ENCODE data around the gene AMN1.

AMN1 gene

DNA sequence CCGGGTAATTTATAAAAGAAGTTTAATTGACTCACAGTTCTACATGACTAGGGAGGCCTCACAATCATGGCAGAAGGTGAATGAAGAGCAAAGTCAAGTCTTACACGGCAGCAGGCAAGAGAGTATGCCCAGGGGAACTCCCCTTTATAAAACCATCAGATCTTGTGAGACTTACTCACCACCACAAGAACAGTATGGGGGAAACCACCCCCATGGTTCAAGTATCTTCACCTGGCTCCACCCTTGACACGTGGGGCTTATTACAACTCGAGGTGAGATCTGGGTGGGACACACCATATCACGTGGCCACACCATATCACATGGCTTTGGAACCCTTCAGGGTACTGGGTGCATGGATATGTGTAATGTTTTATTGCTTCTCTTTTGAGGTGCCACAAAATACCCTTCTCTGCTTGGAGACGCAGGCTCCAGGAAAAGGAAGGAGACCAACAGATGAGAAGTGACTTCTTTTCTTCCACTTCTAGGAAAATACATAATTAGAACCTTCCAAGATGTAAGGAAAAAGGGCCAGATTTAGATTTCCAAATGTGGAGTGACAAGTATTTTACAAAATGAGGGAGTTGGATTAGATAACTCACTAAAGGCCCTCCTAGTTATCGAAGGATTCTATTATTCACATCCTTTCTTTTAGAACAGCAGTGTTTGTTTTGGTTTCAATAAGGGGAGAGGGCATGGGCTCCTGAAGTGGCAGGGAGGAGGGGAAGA is 102.4 kb downstream of the AMN1 start:
- no peak overlapping the region for H3K9ac ChIP-seq (ENCODE audit: insufficient read length)
- H3K9me3 ChIP-seq (ENCODE audit: low read depth, low read length) = no peaks in the 10 kb centered on the region
- H3K4me3 ChIP-seq = no peak overlapping the region
- no peak for TF ChIP-seq FOXP2 (optimal IDR thresholded peaks at IDR 0.05; ENCODE audit: control extremely low read depth, extremely low read length, insufficient read depth)
- TF ChIP-seq POLR2AphosphoS5 (IDR thresholded peaks at IDR 0.05; ENCODE audit: borderline replicate concordance, low read depth, low read length) = no peak
- TF ChIP-seq EZH2 (IDR thresholded peaks at IDR 0.05) = no peak
- no peak for DNase-seq (ENCODE audit: low read depth, low spot score)
- H3K36me3 ChIP-seq (ENCODE audit: insufficient read depth, low read length) = no peaks in the 10 kb centered on the region
- H3K27ac ChIP-seq = no peak overlapping the region

DNA sequence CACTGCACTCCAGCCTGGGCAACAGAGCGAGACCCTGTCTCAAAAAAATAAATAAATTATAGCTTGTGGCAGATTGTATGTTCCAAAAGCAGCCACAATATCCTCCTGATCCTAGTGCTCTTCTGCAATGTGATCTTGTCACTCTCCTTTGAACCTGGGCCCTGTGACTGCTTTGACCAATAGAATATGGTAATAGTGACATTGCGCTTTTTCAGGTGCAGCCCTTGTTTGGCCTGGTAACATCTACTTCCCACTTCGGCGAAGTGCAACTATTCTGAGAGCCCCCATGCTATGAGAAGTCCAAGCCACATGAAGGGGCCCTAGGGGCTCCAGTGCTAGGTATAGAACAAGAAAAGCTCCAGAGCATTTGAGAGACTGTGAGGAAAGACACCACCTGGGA is 106.8 kb downstream of the AMN1 start:
- Histone ChIP-seq H3K27ac (no peak overlapping the region), H3K9ac (ENCODE audit: insufficient read length) (no peak overlapping the region), H3K4me3 (no peak overlapping the region), H3K36me3 (ENCODE audit: insufficient read depth, low read length) (no peaks in the 10 kb centered on the region), H3K9me3 (ENCODE audit: low read depth, low read length) (no peaks in the 10 kb centered on the region)
- TF ChIP-seq EZH2 (IDR thresholded peaks at IDR 0.05) = no peak
- no peak for TF ChIP-seq POLR2AphosphoS5 (IDR thresholded peaks at IDR 0.05; ENCODE audit: borderline replicate concordance, low read depth, low read length)
- TF ChIP-seq FOXP2 (optimal IDR thresholded peaks at IDR 0.05; ENCODE audit: control extremely low read depth, extremely low read length, insufficient read depth) = no peak
- no peak for DNase-seq (ENCODE audit: low read depth, low spot score)

All from SK-N-MC (cell line).